H9 (cell line): ENCODE data around the gene ATF1. TPM values are rescaled to one million over a fixed set of nuclear protein-coding genes. Genes with fewer than 3 reads are reported as not detected.

ENCODE experiments used
- DNase-seq: peaks from one replicate; pipeline ENCODE4 v3.0.0-alpha.2; 2017
- H2AFZ ChIP-seq: one replicate; pipeline ENCODE4 v1.6.1; 2013; ENCODE audit warnings: mild to moderate bottlenecking, low read length, control low read depth, moderate library complexity
- H2AK5ac ChIP-seq: 2 replicates; pipeline ENCODE4 v1.6.1; 2013; ENCODE audit warnings: low read length, control low read depth, mixed read lengths; ENCODE audit not compliant: insufficient read length
- H2BK120ac ChIP-seq: one replicate; pipeline ENCODE4 v1.6.1; 2013; ENCODE audit warnings: low read depth, mild to moderate bottlenecking, low read length, control low read depth, inconsistent platforms; ENCODE audit not compliant: poor library complexity, severe bottlenecking
- H2BK12ac ChIP-seq: 2 replicates; pipeline ENCODE4 v1.6.1; 2013; ENCODE audit warnings: low read length, control low read depth, mixed read lengths, low read depth; ENCODE audit not compliant: insufficient read length
- H2BK15ac ChIP-seq: 2 replicates; pipeline ENCODE4 v1.6.1; 2013; ENCODE audit warnings: low read depth, low read length, control low read depth
- H2BK20ac ChIP-seq: one replicate; pipeline ENCODE4 v1.6.1; 2013; ENCODE audit warnings: low read depth, mild to moderate bottlenecking, low read length, control low read depth, inconsistent platforms; ENCODE audit not compliant: poor library complexity, severe bottlenecking
- H2BK5ac ChIP-seq: 2 replicates; pipeline ENCODE4 v1.6.1; 2013; ENCODE audit warnings: low read length, control low read depth, mixed read lengths; ENCODE audit not compliant: insufficient read length
- H3K14ac ChIP-seq: 2 replicates; pipeline ENCODE4 v1.6.1; 2013; ENCODE audit warnings: low read length, control low read depth; ENCODE audit not compliant: insufficient read depth
- H3K18ac ChIP-seq: 2 replicates; pipeline ENCODE4 v1.6.1; 2013; ENCODE audit warnings: low read depth, mild to moderate bottlenecking, mixed read lengths, low read length, control low read depth; ENCODE audit not compliant: insufficient read length
- H3K23ac ChIP-seq: 2 replicates; pipeline ENCODE4 v1.6.1; 2013; ENCODE audit warnings: low read length, control low read depth, mixed read lengths, low read depth; ENCODE audit not compliant: insufficient read length
- H3K23me2 ChIP-seq: 2 replicates; pipeline ENCODE4 v1.6.1; 2013; ENCODE audit warnings: low read depth, mild to moderate bottlenecking, mixed read lengths, low read length, control low read depth; ENCODE audit not compliant: insufficient read length, poor library complexity, severe bottlenecking
- H3K27ac ChIP-seq: 2 replicates; pipeline ENCODE4 v1.5.1; 2013; ENCODE audit warnings: low read length, control low read depth, mixed read lengths, low read depth; ENCODE audit not compliant: insufficient read length
- H3K27me3 ChIP-seq: 2 replicates; pipeline ENCODE4 v1.6.1; 2013; ENCODE audit warnings: low read length, control low read depth, inconsistent platforms; ENCODE audit not compliant: insufficient read depth
- H3K4ac ChIP-seq: 2 replicates; pipeline ENCODE4 v1.6.1; 2013; ENCODE audit warnings: low read depth, mild to moderate bottlenecking, control low read depth, inconsistent platforms, low read length, moderate library complexity
- H3K4me1 ChIP-seq: 2 replicates; pipeline ENCODE4 v1.6.1; 2013; ENCODE audit warnings: low read length, control low read depth, inconsistent platforms; ENCODE audit not compliant: insufficient read depth
- H3K4me2 ChIP-seq: 2 replicates; pipeline ENCODE4 v1.6.1; 2013; ENCODE audit warnings: low read length, control low read depth, mixed read lengths; ENCODE audit not compliant: insufficient read length, insufficient read depth
- H3K56ac ChIP-seq: 2 replicates; pipeline ENCODE4 v1.6.1; 2013; ENCODE audit warnings: low read depth, mild to moderate bottlenecking, mixed read lengths, low read length, control low read depth; ENCODE audit not compliant: insufficient read length
- H3K79me1 ChIP-seq: 2 replicates; pipeline ENCODE4 v1.6.1; 2013; ENCODE audit warnings: low read depth, mild to moderate bottlenecking, moderate library complexity, low read length, control low read depth, inconsistent platforms; ENCODE audit not compliant: insufficient read depth, poor library complexity, severe bottlenecking
- H3K79me2 ChIP-seq: 2 replicates; pipeline ENCODE4 v1.6.1; 2013; ENCODE audit warnings: low read length, control low read depth, inconsistent platforms; ENCODE audit not compliant: insufficient read depth
- H3K9ac ChIP-seq: 2 replicates; pipeline ENCODE4 v1.6.1; 2013; ENCODE audit warnings: low read length, control low read depth, mixed read lengths; ENCODE audit not compliant: insufficient read length; ENCODE audit errors: extremely low read depth
- H3K9me3 ChIP-seq: one replicate; pipeline ENCODE4 v1.6.1; 2013; ENCODE audit warnings: low read depth, low read length, inconsistent platforms; ENCODE audit not compliant: control insufficient read depth
- H3T11ph ChIP-seq: one replicate; pipeline ENCODE4 v1.6.1; 2013; ENCODE audit warnings: mild to moderate bottlenecking, low read length, control low read depth, inconsistent platforms
- H4K20me1 ChIP-seq: one replicate; pipeline ENCODE4 v1.6.1; 2013; ENCODE audit not compliant: control insufficient read depth, insufficient read length, insufficient read depth
- H4K5ac ChIP-seq: 2 replicates; pipeline ENCODE4 v1.6.1; 2013; ENCODE audit warnings: low read depth, mild to moderate bottlenecking, mixed read lengths, low read length, control low read depth; ENCODE audit not compliant: insufficient read length
- H4K8ac ChIP-seq: replicated peaks from 2 replicates; pipeline ENCODE4 v1.6.1; 2013; ENCODE audit warnings: low read length, control low read depth, mixed read lengths, low read depth; ENCODE audit not compliant: insufficient read length
- H4K91ac ChIP-seq: 2 replicates; pipeline ENCODE4 v1.6.1; 2013; ENCODE audit warnings: low read depth, mild to moderate bottlenecking, moderate library complexity, mixed read lengths, low read length, control low read depth; ENCODE audit not compliant: insufficient read length
- H3K27ac Mint-ChIP-seq, 3 experiments: 2 replicates in 2 of 3; 3 replicates in 1 of 3; pipeline ENCODE4 v1.8.0; 2020 to 2021; ENCODE audit warnings: mixed read lengths in 3 of 3, mild to moderate bottlenecking in 1 of 3, moderate library complexity in 1 of 3
- H3K27me3 Mint-ChIP-seq: 2 replicates; pipeline ENCODE4 v1.8.0; 2021; ENCODE audit warnings: low read depth, mild to moderate bottlenecking, moderate library complexity, mixed read lengths
- H3K36me3 Mint-ChIP-seq, 3 experiments: 2 replicates in 2 of 3; 3 replicates in 1 of 3; pipeline ENCODE4 v1.8.0; 2020 to 2021; ENCODE audit warnings: low read depth in 3 of 3, mixed read lengths in 3 of 3; ENCODE audit not compliant: insufficient read depth in 1 of 3
- H3K4me1 Mint-ChIP-seq, 2 experiments: 2 replicates each; pipeline ENCODE4 v1.8.0; 2020; ENCODE audit warnings: mixed read lengths in 2 of 2
- H3K4me3 Mint-ChIP-seq, 2 experiments: 2 replicates in 1 of 2; 3 replicates in 1 of 2; pipeline ENCODE4 v1.8.0; 2020 to 2021; ENCODE audit warnings: mild to moderate bottlenecking in 2 of 2, mixed read lengths in 2 of 2, moderate library complexity in 1 of 2
- H3K9me3 Mint-ChIP-seq, 2 experiments: 2 replicates in 1 of 2; 3 replicates in 1 of 2; pipeline ENCODE4 v1.8.0; 2020; ENCODE audit warnings: mild to moderate bottlenecking in 2 of 2, mixed read lengths in 2 of 2, moderate library complexity in 1 of 2
- WGBS: extraction: QIAGEN DNeasy Blood & Tissue Kit; methylation state at CpG from one replicate; pipeline ENCODE4 v1.1.7; 2013; ENCODE audit warnings: missing lambda C conversion rate, low lambda C conversion rate, mixed read lengths; ENCODE audit not compliant: insufficient read length; ENCODE audit errors: extremely low coverage; 5-methylcytosine and 5-hydroxymethylcytosine counted together
- total RNA-seq: library from RNA; stranded (reverse); gene quantifications from 2 replicates; pipeline ENCODE4 v1.2.1, GENCODE V29; 2021
- TF ChIP-seq, protein P1 (sequence below): fragments of 200-600 bp; sonication (generic); conservative IDR thresholded peaks from 3 replicates; pipeline ENCODE4 v1.8.0; 2021; ENCODE audit warnings: antibody characterized with exemption, mild to moderate bottlenecking

ATF1 gene
- total RNA-seq, 1 experiment from 2014 or later: 47.8 TPM

DNA sequence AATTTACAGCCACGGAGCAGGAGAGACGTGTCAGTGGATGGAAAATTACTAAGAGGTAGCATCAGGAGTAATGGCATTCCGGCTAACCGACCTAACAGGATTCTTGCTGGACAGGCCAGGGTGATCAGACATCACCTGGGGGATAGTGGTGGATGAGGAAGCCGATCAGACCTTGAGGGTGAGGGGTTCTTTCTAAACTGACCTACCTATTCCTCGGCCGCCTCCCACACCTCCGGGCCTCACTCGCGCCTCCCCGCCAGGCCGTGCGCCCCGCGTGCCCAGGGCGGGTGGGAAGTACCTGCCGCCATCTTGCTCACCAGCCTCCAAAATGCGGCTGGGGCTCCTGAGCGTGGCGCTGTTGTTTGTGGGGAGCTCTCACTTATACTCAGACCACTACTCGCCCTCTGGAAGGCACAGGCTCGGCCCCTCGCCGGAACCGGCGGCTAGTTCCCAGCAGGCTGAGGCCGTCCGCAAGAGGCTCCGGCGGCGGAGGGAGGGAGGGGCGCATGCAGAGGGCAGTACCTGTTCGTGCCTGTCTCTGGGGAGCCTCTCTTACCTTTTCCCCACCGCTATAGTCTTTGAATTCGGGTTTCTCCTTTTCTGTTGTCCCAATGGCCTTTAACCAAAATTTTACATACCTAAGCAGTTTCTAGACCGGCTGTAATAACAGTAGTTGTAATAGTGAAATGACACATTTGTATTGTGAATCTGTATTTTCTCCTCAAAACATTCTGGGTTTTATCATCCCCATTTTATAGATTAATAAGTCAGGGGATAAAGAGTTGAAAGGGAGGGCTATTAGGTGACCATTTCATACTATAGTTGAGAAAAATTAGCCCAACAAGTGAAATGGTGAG is 79.0 kb downstream of the ATF1 start, which contains the start of gene TMPRSS12:
Gene TMPRSS12 (plus strand): TSS at position 290 of the 857 bp plus-strand sequence. CDS start 39 bp downstream, at position 329.
- DNase-seq: peak; percentile 94
- Histone ChIP-seq H3K27me3 (no peaks in the 10 kb centered on the region), H2BK5ac (no peak within 1 kb of the TSS), H2BK12ac (no peak within 1 kb of the TSS), H2BK120ac (no peak within 1 kb of the TSS), H3K79me1 (no peaks in the 10 kb centered on the region), H4K5ac (no peak within 1 kb of the TSS), H3K14ac (no peak within 1 kb of the TSS), H2AK5ac (no peak within 1 kb of the TSS), H3K9me3 (peaks cover 6% of the 10 kb centered on the region), H3K9ac (no peak within 1 kb of the TSS), H4K91ac (no peak within 1 kb of the TSS), H3K4me2 (no peak within 1 kb of the TSS), H3K23me2 (no peaks in the 10 kb centered on the region), H3K56ac (no peak within 1 kb of the TSS), H2BK15ac (no peak within 1 kb of the TSS), H3K4ac (no peak within 1 kb of the TSS), H2BK20ac (no peak within 1 kb of the TSS), H3K18ac (peak within 1 kb of the TSS; percentile 18), H3K79me2 (no peaks in the 10 kb centered on the region), H3T11ph (no peak within 1 kb of the TSS), H4K20me1 (no peaks in the 10 kb centered on the region), H2AFZ (no peak within 1 kb of the TSS), H4K8ac (no peak within 1 kb of the TSS), H3K23ac (no peak within 1 kb of the TSS), H3K4me1 (no peaks in the 10 kb centered on the region), H3K27ac (no peak within 1 kb of the TSS)
- peaks cover 4 to 15% (median 5%) of the 10 kb centered on the region in 3 experiments; a peak in 5 of 7 replicates for H3K36me3 Mint-ChIP-seq
- no peaks in the 10 kb centered on the region for H3K27me3 Mint-ChIP-seq
- WGBS: no CpG with 5 or more reads among the region's 36 CpGs
- TF ChIP-seq, protein P1, sequence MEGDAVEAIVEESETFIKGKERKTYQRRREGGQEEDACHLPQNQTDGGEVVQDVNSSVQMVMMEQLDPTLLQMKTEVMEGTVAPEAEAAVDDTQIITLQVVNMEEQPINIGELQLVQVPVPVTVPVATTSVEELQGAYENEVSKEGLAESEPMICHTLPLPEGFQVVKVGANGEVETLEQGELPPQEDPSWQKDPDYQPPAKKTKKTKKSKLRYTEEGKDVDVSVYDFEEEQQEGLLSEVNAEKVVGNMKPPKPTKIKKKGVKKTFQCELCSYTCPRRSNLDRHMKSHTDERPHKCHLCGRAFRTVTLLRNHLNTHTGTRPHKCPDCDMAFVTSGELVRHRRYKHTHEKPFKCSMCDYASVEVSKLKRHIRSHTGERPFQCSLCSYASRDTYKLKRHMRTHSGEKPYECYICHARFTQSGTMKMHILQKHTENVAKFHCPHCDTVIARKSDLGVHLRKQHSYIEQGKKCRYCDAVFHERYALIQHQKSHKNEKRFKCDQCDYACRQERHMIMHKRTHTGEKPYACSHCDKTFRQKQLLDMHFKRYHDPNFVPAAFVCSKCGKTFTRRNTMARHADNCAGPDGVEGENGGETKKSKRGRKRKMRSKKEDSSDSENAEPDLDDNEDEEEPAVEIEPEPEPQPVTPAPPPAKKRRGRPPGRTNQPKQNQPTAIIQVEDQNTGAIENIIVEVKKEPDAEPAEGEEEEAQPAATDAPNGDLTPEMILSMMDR: no peak
- no peak within 1 kb of the TSS; a peak in 1 of 7 replicates for H3K27ac Mint-ChIP-seq
- H3K4me3 Mint-ChIP-seq: no peak within 1 kb of the TSS
- H3K9me3 Mint-ChIP-seq: peaks cover 14 to 16% of the 10 kb centered on the region in 2 experiments; a peak in 4 of 5 replicates
- no peaks in the 10 kb centered on the region for H3K4me1 Mint-ChIP-seq
